Measurements from ENCODE around the gene KIF14.
"Not testable (repeated sequence)": the region's sequence is repeated elsewhere in the genome, so short reads cannot be mapped to it uniquely, and the experiment has no call there.

DNA sequence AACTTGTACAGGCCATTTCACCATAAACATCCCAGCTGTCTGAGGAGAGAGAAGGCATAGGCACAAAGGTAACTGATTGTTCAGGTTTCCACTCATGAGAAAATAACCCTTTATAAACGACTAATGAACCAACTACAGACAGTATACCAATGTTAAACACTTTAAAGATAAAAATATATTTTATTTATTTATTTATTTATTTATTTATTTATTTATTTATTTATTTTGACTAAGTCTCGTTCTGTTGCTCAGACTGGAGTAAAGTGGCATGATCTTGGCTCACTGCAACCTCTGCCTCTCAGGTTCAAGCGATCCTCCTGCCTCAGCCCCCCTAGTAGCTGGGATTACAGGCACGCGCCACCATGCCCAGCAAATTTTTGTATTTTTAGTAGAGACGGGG lies 67.8 kb downstream of the KIF14 start:
- TF ChIP-seq, protein P1, sequence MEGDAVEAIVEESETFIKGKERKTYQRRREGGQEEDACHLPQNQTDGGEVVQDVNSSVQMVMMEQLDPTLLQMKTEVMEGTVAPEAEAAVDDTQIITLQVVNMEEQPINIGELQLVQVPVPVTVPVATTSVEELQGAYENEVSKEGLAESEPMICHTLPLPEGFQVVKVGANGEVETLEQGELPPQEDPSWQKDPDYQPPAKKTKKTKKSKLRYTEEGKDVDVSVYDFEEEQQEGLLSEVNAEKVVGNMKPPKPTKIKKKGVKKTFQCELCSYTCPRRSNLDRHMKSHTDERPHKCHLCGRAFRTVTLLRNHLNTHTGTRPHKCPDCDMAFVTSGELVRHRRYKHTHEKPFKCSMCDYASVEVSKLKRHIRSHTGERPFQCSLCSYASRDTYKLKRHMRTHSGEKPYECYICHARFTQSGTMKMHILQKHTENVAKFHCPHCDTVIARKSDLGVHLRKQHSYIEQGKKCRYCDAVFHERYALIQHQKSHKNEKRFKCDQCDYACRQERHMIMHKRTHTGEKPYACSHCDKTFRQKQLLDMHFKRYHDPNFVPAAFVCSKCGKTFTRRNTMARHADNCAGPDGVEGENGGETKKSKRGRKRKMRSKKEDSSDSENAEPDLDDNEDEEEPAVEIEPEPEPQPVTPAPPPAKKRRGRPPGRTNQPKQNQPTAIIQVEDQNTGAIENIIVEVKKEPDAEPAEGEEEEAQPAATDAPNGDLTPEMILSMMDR (IDR thresholded peaks at IDR 0.05), result not testable (repeated sequence)
- TF ChIP-seq EP300 (IDR thresholded peaks at IDR 0.05), result not testable (repeated sequence)
